ENCODE results near the gene CDHR5. TPM values are rescaled to one million over a fixed set of nuclear protein-coding genes. Genes with fewer than 3 reads are reported as not detected.

The CDHR5 gene
- total and polyA plus RNA-seq, 7 experiments from 2014 or later, result not detected

DNA sequence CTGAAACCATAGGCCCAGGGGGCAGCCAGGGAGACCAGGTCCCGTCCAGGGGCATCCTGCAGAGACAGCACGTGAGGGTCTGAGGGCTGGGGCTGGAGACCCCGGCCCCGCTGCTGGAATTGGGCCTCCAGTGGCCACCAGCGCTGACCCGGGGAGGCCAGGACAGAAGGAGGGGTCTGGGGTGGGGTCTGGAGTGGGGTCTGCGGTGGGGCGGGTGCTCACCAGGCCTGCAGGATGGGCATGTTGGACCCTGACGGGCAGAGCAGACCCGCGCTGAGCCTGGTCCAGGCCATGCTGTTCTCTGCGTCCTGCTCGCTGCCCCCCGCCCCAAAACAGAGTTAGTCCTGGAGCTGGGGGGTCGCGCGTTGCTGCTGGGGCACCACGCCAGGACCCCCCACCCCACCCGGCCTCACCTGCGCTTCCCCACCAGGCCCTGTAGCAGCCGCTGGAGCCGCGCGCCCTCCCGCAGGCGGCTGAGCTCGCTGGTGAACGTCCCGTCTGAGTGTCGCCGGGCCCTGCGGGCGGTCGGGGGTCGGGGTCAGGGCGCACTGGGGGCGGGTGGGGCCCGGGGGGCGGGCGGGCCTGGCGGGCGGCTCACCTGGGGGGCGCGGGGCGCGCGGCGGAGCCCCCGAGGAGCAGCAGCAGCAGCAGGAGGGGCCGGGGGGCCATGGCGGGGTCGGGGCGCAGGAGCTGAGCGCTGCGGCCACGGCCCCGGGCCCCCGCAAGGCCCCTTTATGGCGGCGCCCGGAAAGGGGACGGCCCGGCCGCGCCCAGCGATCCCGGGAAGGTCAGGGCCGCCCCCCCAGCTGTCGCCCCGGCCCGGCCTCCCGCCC is 1.9 kb upstream of the CDHR5 start, which contains the start of gene SCT:
Gene SCT (minus strand): TSS at position 707 of the 833 bp plus-strand sequence. CDS start 38 bp downstream, at position 669.
- H3K27me3 Mint-ChIP-seq, result peaks cover 21 to 28% (median 22%) of the 10 kb centered on the region in 5 donors

GRCh38 chr11:625636-626268 is 997 bp upstream of the CDHR5 start:
- peak in 1 of 9 donors; percentile 6 for DNase-seq
- peaks cover 21 to 28% (median 22%) of the 10 kb centered on the region in 5 donors for H3K27me3 Mint-ChIP-seq

More for the DNA sequence above, 1.9 kb upstream of the CDHR5 start, which contains the start of gene SCT:
- ATAC-seq, result peak; percentile 17
- Histone ChIP-seq H3K9me3 (ENCODE audit: control insufficient read depth in 2 of 3, low read length in 3 of 3) (no peaks in the 10 kb centered on the region), H3K27me3 (ENCODE audit: control insufficient read depth in 2 of 2, insufficient read depth in 2 of 2, low read length in 2 of 2) (no peaks in the 10 kb centered on the region), H3K4me1 (ENCODE audit: control insufficient read depth in 2 of 2, insufficient read depth in 2 of 2, low read length in 2 of 2) (peaks cover 0 to 7% of the 10 kb centered on the region in 2 donors), H3K36me3 (ENCODE audit: control insufficient read depth in 2 of 3, insufficient read depth in 3 of 3, low read length in 3 of 3) (no peaks in the 10 kb centered on the region), H3K27ac (ENCODE audit: low read depth, low read length) (no peak within 1 kb of the TSS), H3K4me3 (ENCODE audit: low read length) (no peak within 1 kb of the TSS)
- peaks cover 0 to 5% (median 0%) of the 10 kb centered on the region in 11 donors for H3K9me3 Mint-ChIP-seq
- peak within 1 kb of the TSS in 2 of 9 donors; percentile 59 to 81 for H3K27ac Mint-ChIP-seq
- peaks cover 0 to 5% (median 0%) of the 10 kb centered on the region in 5 donors for H3K36me3 Mint-ChIP-seq
- DNase-seq, result peak in 1 of 9 donors; percentile 13
- ChIA-PET POLR2A (no interaction called here), CTCF (no interaction called here)
- peak within 1 kb of the TSS in 6 of 10 donors; percentile 7 to 68 (median 59) for H3K4me3 Mint-ChIP-seq
- intact Hi-C loops (cut with micrococcal nuclease), result no loop called here
- H3K4me1 Mint-ChIP-seq, result peaks cover 17 to 23% (median 20%) of the 10 kb centered on the region in 7 donors

DNA sequence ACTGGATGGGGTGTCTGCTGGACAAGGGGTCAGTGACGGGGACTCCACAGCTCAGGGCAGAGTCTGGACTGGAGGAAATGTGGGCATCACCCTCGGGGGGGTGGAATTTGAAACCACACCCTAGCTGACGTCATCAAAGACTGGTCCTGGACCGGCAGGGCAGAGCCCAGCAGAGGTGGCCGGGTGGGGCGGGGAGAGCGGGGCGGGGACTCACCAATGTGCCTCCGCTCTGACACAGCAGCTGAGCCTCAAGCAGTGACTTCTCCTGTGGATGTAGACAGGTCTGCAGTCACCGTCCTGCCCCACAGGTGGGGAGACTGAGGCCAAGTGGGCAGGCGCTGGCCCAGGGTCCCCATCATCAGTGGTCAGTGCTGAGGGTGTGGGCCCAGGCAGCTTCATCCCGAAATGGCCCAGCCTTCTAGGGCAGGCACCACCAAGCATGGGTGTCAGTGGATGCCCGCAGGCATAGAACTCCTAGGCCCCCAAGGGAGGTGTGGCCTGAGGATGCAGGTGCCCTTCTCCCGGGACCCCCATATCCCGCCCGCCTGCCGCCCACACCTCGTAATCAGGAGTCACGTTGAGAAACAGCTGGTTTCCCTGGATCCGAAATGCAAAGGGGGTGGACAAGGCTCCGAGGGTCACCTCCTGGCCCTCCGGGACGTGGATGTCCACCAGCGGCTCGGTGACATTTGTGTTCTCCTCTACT is 603 bp downstream of the CDHR5 start:
- Histone ChIP-seq H3K4me1 (ENCODE audit: control insufficient read depth in 2 of 2, insufficient read depth in 2 of 2, low read length in 2 of 2) (peaks cover 0 to 7% of the 10 kb centered on the region in 2 donors), H3K4me3 (ENCODE audit: low read length) (no peak overlapping the region), H3K36me3 (ENCODE audit: control insufficient read depth in 2 of 3, insufficient read depth in 3 of 3, low read length in 3 of 3) (no peaks in the 10 kb centered on the region), H3K9me3 (ENCODE audit: control insufficient read depth in 2 of 3, low read length in 3 of 3) (no peaks in the 10 kb centered on the region), H3K27me3 (ENCODE audit: control insufficient read depth in 2 of 2, insufficient read depth in 2 of 2, low read length in 2 of 2) (no peaks in the 10 kb centered on the region), H3K27ac (ENCODE audit: low read depth, low read length) (no peak overlapping the region)
- Mint-ChIP-seq H3K27me3 (peaks cover 17 to 20% (median 17%) of the 10 kb centered on the region in 5 donors), H3K4me3 (no peak overlapping the region), H3K36me3 (peaks cover 0 to 5% (median 0%) of the 10 kb centered on the region in 5 donors), H3K4me1 (peaks cover 11 to 17% (median 15%) of the 10 kb centered on the region in 7 donors), H3K27ac (no peak overlapping the region), H3K9me3 (peaks cover 0 to 5% (median 0%) of the 10 kb centered on the region in 11 donors)
- CTCF ChIA-PET, result interaction anchor here (0.5 kb wide), 1 partner anchor 107 kb away, joined by 5 read pairs; no protein-coding TSS in a partner anchor
- intact Hi-C loops (cut with micrococcal nuclease), result no loop called here
- DNase-seq (peak in 1 of 9 donors; percentile 6), ATAC-seq (no peak)
- POLR2A ChIA-PET, result interaction anchor here (1.0 kb wide), 1 partner anchor 73 kb away, joined by 3 read pairs; no protein-coding TSS in a partner anchor

More at GRCh38 chr11:625636-626268, 997 bp upstream of the CDHR5 start:
- ChIA-PET POLR2A (no interaction called here), CTCF (no interaction called here)
- peak overlapping the region in 1 of 10 donors; percentile 52 for H3K4me3 Mint-ChIP-seq
- no peak overlapping the region for H3K27ac Mint-ChIP-seq
- intact Hi-C loops (cut with micrococcal nuclease), result no loop called here
- peaks cover 17 to 23% (median 20%) of the 10 kb centered on the region in 7 donors for H3K4me1 Mint-ChIP-seq
- H3K36me3 Mint-ChIP-seq, result peaks cover 0 to 5% (median 0%) of the 10 kb centered on the region in 5 donors
- peaks cover 0 to 7% of the 10 kb centered on the region in 2 donors for H3K4me1 ChIP-seq (ENCODE audit: control insufficient read depth in 2 of 2, insufficient read depth in 2 of 2, low read length in 2 of 2)
- H3K27ac ChIP-seq (ENCODE audit: low read depth, low read length), result no peak overlapping the region
- no peaks in the 10 kb centered on the region for H3K9me3 ChIP-seq (ENCODE audit: control insufficient read depth in 2 of 3, low read length in 3 of 3)
- no peak for ATAC-seq
- no peaks in the 10 kb centered on the region for H3K27me3 ChIP-seq (ENCODE audit: control insufficient read depth in 2 of 2, insufficient read depth in 2 of 2, low read length in 2 of 2)
- no peak overlapping the region for H3K4me3 ChIP-seq (ENCODE audit: low read length)
- peaks cover 0 to 5% (median 0%) of the 10 kb centered on the region in 11 donors for H3K9me3 Mint-ChIP-seq
- H3K36me3 ChIP-seq (ENCODE audit: control insufficient read depth in 2 of 3, insufficient read depth in 3 of 3, low read length in 3 of 3), result no peaks in the 10 kb centered on the region

DNA sequence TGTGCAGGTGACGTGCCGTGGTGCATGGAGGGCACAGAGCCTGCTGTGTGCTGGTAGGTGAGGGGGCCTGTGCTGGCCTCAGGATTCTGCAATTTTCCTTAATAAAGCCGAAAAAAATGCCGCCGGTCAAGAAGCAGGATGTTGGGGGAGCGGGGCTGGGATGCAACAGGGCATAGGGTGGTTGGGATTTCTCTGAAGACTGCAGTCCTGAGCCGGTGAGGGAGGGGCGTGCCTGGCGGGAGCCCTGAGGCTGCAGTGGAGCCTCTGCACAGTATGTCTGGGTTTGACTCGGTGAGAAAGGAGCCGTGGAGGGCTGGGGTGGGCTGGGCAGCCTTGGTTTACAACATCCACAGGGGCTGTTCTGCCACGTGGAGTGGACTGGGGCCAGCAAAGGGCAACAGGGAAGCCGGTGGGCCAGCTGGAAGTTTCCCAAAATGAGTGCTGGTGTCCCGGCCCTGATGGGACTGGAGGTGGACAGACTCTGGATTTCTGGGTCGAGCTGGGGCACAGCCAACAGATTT is 1.3 kb downstream of the CDHR5 start:
- Mint-ChIP-seq H3K9me3 (peaks cover 0 to 5% (median 0%) of the 10 kb centered on the region in 11 donors), H3K27ac (peak overlapping the region in 1 of 9 donors; percentile 33), H3K4me1 (peaks cover 4 to 10% (median 7%) of the 10 kb centered on the region in 7 donors), H3K36me3 (peaks cover 0 to 5% (median 0%) of the 10 kb centered on the region in 5 donors), H3K27me3 (peaks cover 10 to 14% (median 10%) of the 10 kb centered on the region in 5 donors), H3K4me3 (no peak overlapping the region)
- H3K27me3 ChIP-seq (ENCODE audit: control insufficient read depth in 2 of 2, insufficient read depth in 2 of 2, low read length in 2 of 2), result no peaks in the 10 kb centered on the region
- CTCF ChIA-PET, result interaction anchor here (0.5 kb wide), 1 partner anchor 108 kb away, joined by 5 read pairs; no protein-coding TSS in a partner anchor
- H3K4me3 ChIP-seq (ENCODE audit: low read length), result no peak overlapping the region
- H3K36me3 ChIP-seq (ENCODE audit: control insufficient read depth in 2 of 3, insufficient read depth in 3 of 3, low read length in 3 of 3), result no peaks in the 10 kb centered on the region
- peaks cover 0 to 4% of the 10 kb centered on the region in 2 donors for H3K4me1 ChIP-seq (ENCODE audit: control insufficient read depth in 2 of 2, insufficient read depth in 2 of 2, low read length in 2 of 2)
- no peak for ATAC-seq
- intact Hi-C loops (cut with micrococcal nuclease), result no loop called here
- H3K9me3 ChIP-seq (ENCODE audit: control insufficient read depth in 2 of 3, low read length in 3 of 3), result no peaks in the 10 kb centered on the region
- H3K27ac ChIP-seq (ENCODE audit: low read depth, low read length), result no peak overlapping the region
- POLR2A ChIA-PET, result no interaction called here
- peak in 1 of 9 donors; percentile 4 for DNase-seq

DNA sequence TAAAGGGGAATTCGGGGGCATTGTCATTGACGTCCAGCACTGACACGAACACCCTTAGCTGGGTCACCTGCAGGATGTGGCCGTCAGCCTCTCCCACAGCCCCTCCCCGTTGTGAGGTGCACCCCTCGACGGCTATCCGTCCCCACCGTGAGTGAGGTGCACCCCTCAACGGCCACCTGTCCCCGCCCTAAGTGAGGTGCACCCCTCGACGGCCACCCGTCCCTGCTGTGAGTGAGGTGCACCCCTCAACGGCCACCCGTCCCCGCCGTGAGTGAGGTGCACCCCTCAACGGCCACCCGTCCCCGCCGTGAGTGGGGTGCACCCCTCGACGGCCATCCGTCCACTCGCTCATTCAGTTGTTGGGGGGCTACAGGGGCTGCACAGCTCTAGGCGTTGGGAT is 2.9 kb downstream of the CDHR5 start:
- no peak overlapping the region for H3K4me3 ChIP-seq (ENCODE audit: low read length)
- DNase-seq (peak in 1 of 9 donors; percentile 6), ATAC-seq (no peak)
- no peaks in the 10 kb centered on the region for H3K36me3 Mint-ChIP-seq
- no peak overlapping the region for H3K27ac ChIP-seq (ENCODE audit: low read depth, low read length)
- no peaks in the 10 kb centered on the region for H3K9me3 Mint-ChIP-seq
- H3K9me3 ChIP-seq (ENCODE audit: control insufficient read depth in 2 of 3, low read length in 3 of 3), result no peaks in the 10 kb centered on the region
- POLR2A ChIA-PET, result no interaction called here
- H3K27me3 ChIP-seq (ENCODE audit: control insufficient read depth in 2 of 2, insufficient read depth in 2 of 2, low read length in 2 of 2), result no peaks in the 10 kb centered on the region
- H3K36me3 ChIP-seq (ENCODE audit: control insufficient read depth in 2 of 3, insufficient read depth in 3 of 3, low read length in 3 of 3), result no peaks in the 10 kb centered on the region
- CTCF ChIA-PET, result no interaction called here
- peaks cover 0 to 5% (median 0%) of the 10 kb centered on the region in 5 donors for H3K27me3 Mint-ChIP-seq
- intact Hi-C loops (cut with micrococcal nuclease), result no loop called here
- peaks cover 0 to 2% (median 0%) of the 10 kb centered on the region in 7 donors for H3K4me1 Mint-ChIP-seq
- H3K27ac Mint-ChIP-seq, result no peak overlapping the region
- no peaks in the 10 kb centered on the region for H3K4me1 ChIP-seq (ENCODE audit: control insufficient read depth in 2 of 2, insufficient read depth in 2 of 2, low read length in 2 of 2)
- H3K4me3 Mint-ChIP-seq, result no peak overlapping the region
